PFSK-1 (cell line): ENCODE data around the gene CNN2.

ENCODE experiments used
- POLR2AphosphoS5 ChIP-seq: IDR thresholded peaks from 2 replicates; pipeline ENCODE4 v1.6.1; 2012; ENCODE audit warnings: low read depth, mild to moderate bottlenecking, control low read depth, low read length, moderate library complexity
- REST ChIP-seq, 2 experiments: IDR thresholded peaks; 2 replicates each; pipeline versions ENCODE4 v1.6.1 to v1.8.0; 2011 to 2012; ENCODE audit warnings: low read depth in 2 of 2, low read length in 2 of 2, control low read depth in 1 of 2, inconsistent platforms in 1 of 2, mild to moderate bottlenecking in 1 of 2, moderate library complexity in 1 of 2; ENCODE audit not compliant: insufficient read depth in 1 of 2
- TAF1 ChIP-seq: IDR thresholded peaks from 2 replicates; pipeline ENCODE4 v1.6.1; 2012; ENCODE audit warnings: low read length, control low read depth, borderline replicate concordance; ENCODE audit not compliant: insufficient read depth

GRCh38 chr19:999379-999719, 27.1 kb upstream of the CNN2 start:
- TF ChIP-seq TAF1: no peak
- no peak for TF ChIP-seq POLR2AphosphoS5
- TF ChIP-seq REST (IDR thresholded peaks at IDR 0.05; ENCODE audit: insufficient read depth in 1 of 2, low read depth in 2 of 2, low read length in 2 of 2): no peak
